ENCODE measurements around the gene IFNA2.

Gene IFNA2

GRCh38 chr9:21399956-21400355 is 14.8 kb upstream of the IFNA2 start:
- TF ChIP-seq MAX (IDR thresholded peaks at IDR 0.05) (no peak), TCF12 (IDR thresholded peaks at IDR 0.05; ENCODE audit: low read depth) (no peak), FOXM1 (IDR thresholded peaks at IDR 0.05; ENCODE audit: borderline replicate concordance, low read depth) (no peak), TAF1 (IDR thresholded peaks at IDR 0.05; ENCODE audit: low read depth) (no peak), TEAD4 (IDR thresholded peaks at IDR 0.05) (no peak), RAD21 (IDR thresholded peaks at IDR 0.05; ENCODE audit: low read depth) (no peak)

DNA sequence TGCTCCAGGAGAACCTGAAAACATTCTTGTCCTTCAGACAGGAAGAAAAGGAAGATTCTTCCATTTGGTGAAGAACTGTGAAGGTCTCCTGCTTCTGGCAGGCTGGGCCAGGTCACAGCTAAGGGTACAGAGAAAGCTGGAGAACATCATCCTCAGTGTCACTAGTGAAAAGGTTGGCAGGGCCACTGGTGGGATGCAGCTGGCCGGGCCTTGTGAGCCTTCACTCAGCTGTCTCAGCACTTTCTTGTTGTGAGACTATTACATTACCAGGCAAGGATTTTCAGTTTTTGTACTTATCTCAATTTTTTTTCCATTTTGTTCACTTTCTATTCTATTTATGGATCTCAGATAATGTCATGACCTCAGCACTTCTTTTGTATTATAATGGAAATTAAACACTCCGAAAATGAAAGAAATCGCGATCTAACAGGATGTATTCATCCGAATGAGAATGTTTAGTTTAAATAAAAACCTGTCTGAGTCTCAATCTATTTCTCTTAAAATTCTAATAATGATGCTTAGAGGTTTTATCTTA is 13.8 kb upstream of the IFNA2 start:
- TF ChIP-seq, protein P1, sequence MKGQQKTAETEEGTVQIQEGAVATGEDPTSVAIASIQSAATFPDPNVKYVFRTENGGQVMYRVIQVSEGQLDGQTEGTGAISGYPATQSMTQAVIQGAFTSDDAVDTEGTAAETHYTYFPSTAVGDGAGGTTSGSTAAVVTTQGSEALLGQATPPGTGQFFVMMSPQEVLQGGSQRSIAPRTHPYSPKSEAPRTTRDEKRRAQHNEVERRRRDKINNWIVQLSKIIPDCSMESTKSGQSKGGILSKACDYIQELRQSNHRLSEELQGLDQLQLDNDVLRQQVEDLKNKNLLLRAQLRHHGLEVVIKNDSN (IDR thresholded peaks at IDR 0.05), result no peak
- TF ChIP-seq NFIC (IDR thresholded peaks at IDR 0.05) (no peak), MAX (IDR thresholded peaks at IDR 0.05) (no peak), FOXM1 (IDR thresholded peaks at IDR 0.05; ENCODE audit: borderline replicate concordance, low read depth) (no peak), REST (IDR thresholded peaks at IDR 0.05; ENCODE audit: low read depth) (no peak), TAF1 (IDR thresholded peaks at IDR 0.05; ENCODE audit: low read depth) (no peak), RAD21 (IDR thresholded peaks at IDR 0.05; ENCODE audit: low read depth) (no peak), CEBPB (IDR thresholded peaks at IDR 0.05) (no peak), EP300 (IDR thresholded peaks at IDR 0.05; ENCODE audit: borderline replicate concordance) (no peak), ZBTB7A (IDR thresholded peaks at IDR 0.05; ENCODE audit: low read depth) (no peak), TCF12 (IDR thresholded peaks at IDR 0.05; ENCODE audit: low read depth) (no peak), EGR1 (IDR thresholded peaks at IDR 0.05) (no peak)

- TF ChIP-seq RAD21 (IDR thresholded peaks at IDR 0.05; ENCODE audit: low read depth), result peak; percentile 48
- TF ChIP-seq CEBPB (IDR thresholded peaks at IDR 0.05), result no peak
- peak; percentile 100 for TF ChIP-seq ZBTB7A (IDR thresholded peaks at IDR 0.05; ENCODE audit: low read depth)
- TF ChIP-seq REST (IDR thresholded peaks at IDR 0.05; ENCODE audit: low read depth), result no peak
Measured at GRCh38 chr9:21395778-21396717, 10.8 kb upstream of the IFNA2 start.

GRCh38 chr9:21392270-21392669 is 7.1 kb upstream of the IFNA2 start:
- TF ChIP-seq CREB1 (IDR thresholded peaks at IDR 0.05; ENCODE audit: low read depth), result no peak
- no peak for TF ChIP-seq REST (IDR thresholded peaks at IDR 0.05; ENCODE audit: low read depth)
- TF ChIP-seq EGR1 (IDR thresholded peaks at IDR 0.05), result no peak
- TF ChIP-seq EP300 (IDR thresholded peaks at IDR 0.05; ENCODE audit: borderline replicate concordance), result no peak
- TF ChIP-seq TEAD4 (IDR thresholded peaks at IDR 0.05), result no peak
- TF ChIP-seq TCF12 (IDR thresholded peaks at IDR 0.05; ENCODE audit: low read depth), result no peak
- TF ChIP-seq CEBPB (IDR thresholded peaks at IDR 0.05), result no peak
- TF ChIP-seq ZBTB7A (IDR thresholded peaks at IDR 0.05; ENCODE audit: low read depth), result no peak
- TF ChIP-seq TAF1 (IDR thresholded peaks at IDR 0.05; ENCODE audit: low read depth), result no peak
- TF ChIP-seq, protein P1 (IDR thresholded peaks at IDR 0.05), result no peak
- no peak for TF ChIP-seq RAD21 (IDR thresholded peaks at IDR 0.05; ENCODE audit: low read depth)
- no peak for TF ChIP-seq YY1 (IDR thresholded peaks at IDR 0.05; ENCODE audit: low read depth)
- no peak for TF ChIP-seq FOXM1 (IDR thresholded peaks at IDR 0.05; ENCODE audit: borderline replicate concordance, low read depth)
- no peak for TF ChIP-seq MAX (IDR thresholded peaks at IDR 0.05)
- TF ChIP-seq NFIC (IDR thresholded peaks at IDR 0.05), result no peak
